ENCODE data around the gene PSMA4.

DNA sequence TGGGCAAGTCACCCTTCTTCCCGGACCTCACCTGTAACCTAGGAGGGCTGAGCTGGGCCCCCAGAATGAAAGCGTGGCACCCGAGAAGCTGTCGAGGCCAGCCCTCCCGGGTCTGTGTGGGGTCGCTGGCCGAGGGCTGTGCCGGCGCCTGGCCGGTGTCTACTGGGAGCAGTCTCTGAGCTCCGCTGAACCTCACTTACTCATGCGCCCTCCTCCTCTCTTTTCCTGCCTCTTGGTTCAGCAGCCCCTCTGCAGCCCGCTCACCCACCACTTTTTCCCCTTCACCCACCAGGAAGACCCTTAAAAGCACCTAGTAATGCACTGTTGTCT lies 32.4 kb upstream of the PSMA4 start:
- TF ChIP-seq, protein P1, sequence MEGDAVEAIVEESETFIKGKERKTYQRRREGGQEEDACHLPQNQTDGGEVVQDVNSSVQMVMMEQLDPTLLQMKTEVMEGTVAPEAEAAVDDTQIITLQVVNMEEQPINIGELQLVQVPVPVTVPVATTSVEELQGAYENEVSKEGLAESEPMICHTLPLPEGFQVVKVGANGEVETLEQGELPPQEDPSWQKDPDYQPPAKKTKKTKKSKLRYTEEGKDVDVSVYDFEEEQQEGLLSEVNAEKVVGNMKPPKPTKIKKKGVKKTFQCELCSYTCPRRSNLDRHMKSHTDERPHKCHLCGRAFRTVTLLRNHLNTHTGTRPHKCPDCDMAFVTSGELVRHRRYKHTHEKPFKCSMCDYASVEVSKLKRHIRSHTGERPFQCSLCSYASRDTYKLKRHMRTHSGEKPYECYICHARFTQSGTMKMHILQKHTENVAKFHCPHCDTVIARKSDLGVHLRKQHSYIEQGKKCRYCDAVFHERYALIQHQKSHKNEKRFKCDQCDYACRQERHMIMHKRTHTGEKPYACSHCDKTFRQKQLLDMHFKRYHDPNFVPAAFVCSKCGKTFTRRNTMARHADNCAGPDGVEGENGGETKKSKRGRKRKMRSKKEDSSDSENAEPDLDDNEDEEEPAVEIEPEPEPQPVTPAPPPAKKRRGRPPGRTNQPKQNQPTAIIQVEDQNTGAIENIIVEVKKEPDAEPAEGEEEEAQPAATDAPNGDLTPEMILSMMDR (IDR thresholded peaks at IDR 0.05 in 8 of 11, conservative IDR thresholded peaks at IDR 0.05 in 3 of 11) = peak in 1 of 11 experiments; percentile 0
- TF ChIP-seq POLR2A (IDR thresholded peaks at IDR 0.05) (no peak), POLR2AphosphoS5 (IDR thresholded peaks at IDR 0.05) (no peak)

Measured in spleen (tissue), 7 donors.